GM12874 (cell line): ENCODE data around the gene SORBS1.

ENCODE experiments used
- CTCF ChIP-seq: IDR thresholded peaks from 2 replicates; pipeline ENCODE4 v1.5.1; 2011; ENCODE audit warnings: low read depth, mild to moderate bottlenecking, control low read depth, low read length, moderate library complexity; ENCODE audit not compliant: insufficient read depth

The SORBS1 gene

GRCh38 chr10:95565336-95565735 lies 4.2 kb upstream of the SORBS1 start:
- TF ChIP-seq CTCF, result no peak

GRCh38 chr10:95564291-95564690 lies 3.1 kb upstream of the SORBS1 start:
- TF ChIP-seq CTCF, result no peak

- no peak for TF ChIP-seq CTCF
Observed at GRCh38 chr10:95562341-95562965, 1.3 kb upstream of the SORBS1 start.

- TF ChIP-seq CTCF, result no peak
Observed at GRCh38 chr10:95561864-95562177, 650 bp upstream of the SORBS1 start.

- no peak for TF ChIP-seq CTCF
Observed at GRCh38 chr10:95560278-95561176, 644 bp downstream of the SORBS1 start.

- no peak for TF ChIP-seq CTCF
Observed at GRCh38 chr10:95559896-95560277, 1.3 kb downstream of the SORBS1 start.

- TF ChIP-seq CTCF, result no peak
Observed at GRCh38 chr10:95559471-95559870, 1.7 kb downstream of the SORBS1 start.
